Stomach (tissue), 4 donors: ENCODE measurements around the gene FAM89A.

Experiments
- CTCF ChIP-seq, 7 experiments: fragments of 450-650 bp in 4 of 7; fragments of 200-600 bp in 3 of 7; sonication (generic) in 3 of 7; IDR thresholded peaks; one replicate each; pipeline ENCODE4 v1.5.1; 2016 to 2019; ENCODE audit warnings: antibody characterized with exemption in 7 of 7, control low read depth in 2 of 7, mild to moderate bottlenecking in 1 of 7
- EP300 ChIP-seq: sonication (generic); formaldehyde crosslinking; IDR thresholded peaks from one replicate; pipeline ENCODE4 v1.6.1; 2017; ENCODE audit warnings: antibody characterized with exemption
- POLR2A ChIP-seq, 4 donors: fragments of 450-650 bp; IDR thresholded peaks; one replicate each; pipeline ENCODE4 v1.6.1; 2016; ENCODE audit warnings: antibody characterized with exemption in 4 of 4, control low read depth in 2 of 4, mild to moderate bottlenecking in 1 of 4, moderate library complexity in 1 of 4
- POLR2AphosphoS5 ChIP-seq, 3 donors: sonication (generic); formaldehyde crosslinking; IDR thresholded peaks; one replicate each; pipeline ENCODE4 v1.6.1; 2016; ENCODE audit warnings: antibody characterized with exemption in 3 of 3

GRCh38 chr1:231037585-231038517, 2.2 kb downstream of the FAM89A start:
- TF ChIP-seq POLR2A (IDR thresholded peaks at IDR 0.05), result no peak
- TF ChIP-seq CTCF (IDR thresholded peaks at IDR 0.05), result no peak
- TF ChIP-seq POLR2AphosphoS5 (IDR thresholded peaks at IDR 0.05), result no peak
- TF ChIP-seq EP300, result no peak
